SK-N-SH (cell line): ENCODE measurements around the gene CRTC1.

Experiments
- CTCF ChIP-seq: fragments of 200-600 bp; sonication (generic); IDR thresholded peaks from 2 replicates; pipeline ENCODE4 v1.6.1; 2017; ENCODE audit warnings: antibody characterized with exemption, mild to moderate bottlenecking, moderate library complexity
- EZH2phosphoT487 ChIP-seq: fragments of 200-600 bp; sonication (generic); IDR thresholded peaks from 2 replicates; pipeline ENCODE4 v1.6.1; 2017; ENCODE audit warnings: low read depth, mixed run types, mild to moderate bottlenecking, antibody characterized with exemption, moderate library complexity, borderline replicate concordance
- POLR2AphosphoS5 ChIP-seq: IDR thresholded peaks from 2 replicates; pipeline ENCODE4 v1.6.1; 2012; ENCODE audit warnings: low read depth, low read length
- RAD21 ChIP-seq: IDR thresholded peaks from 2 replicates; pipeline ENCODE4 v1.6.1; 2012; ENCODE audit warnings: mild to moderate bottlenecking, low read length
- YY1 ChIP-seq: IDR thresholded peaks from 2 replicates; pipeline ENCODE4 v1.4.0; 2012; ENCODE audit warnings: low read depth, mild to moderate bottlenecking

GRCh38 chr19:18659281-18660050 is 24.0 kb upstream of the CRTC1 start:
- TF ChIP-seq RAD21 (no peak), POLR2AphosphoS5 (no peak), CTCF (no peak), EZH2phosphoT487 (no peak), YY1 (no peak)
